Mononuclear cell (primary cell): ENCODE data around the gene HMBS. TPM values are rescaled to one million over a fixed set of nuclear protein-coding genes. Genes with fewer than 3 reads are reported as not detected.
"Not testable (repeated sequence)": the region's sequence is repeated elsewhere in the genome, so short reads cannot be mapped to it uniquely, and the experiment has no call there.

ENCODE experiments used
- H3K27me3 ChIP-seq: 2 replicates; pipeline ENCODE4 v1.6.0; 2011; ENCODE audit warnings: low read length, control low read depth; ENCODE audit not compliant: insufficient read depth
- H3K4me1 ChIP-seq: 2 replicates; pipeline ENCODE4 v1.5.1; 2011; ENCODE audit warnings: mild to moderate bottlenecking, low read length, control low read depth; ENCODE audit not compliant: insufficient read depth
- H3K4me3 ChIP-seq: 2 replicates; pipeline ENCODE4 v1.5.1; 2011; ENCODE audit warnings: mild to moderate bottlenecking, low read length, moderate library complexity
- H3K9me3 ChIP-seq: 2 replicates; pipeline ENCODE4 v1.5.1; 2011; ENCODE audit warnings: low read depth, mild to moderate bottlenecking, control low read depth, low read length
- total RNA-seq: library from RNA; depleted of rRNA; stranded (reverse); fragments of >200 nt; gene quantifications from one replicate; pipeline ENCODE4 v1.2.3, GENCODE V29; 2012

HMBS gene
- total RNA-seq: 2.7 TPM

GRCh38 chr11:119084663-119085436 lies at the start of gene HMBS:
TSS of gene HMBS (plus strand) at chr11:119084881. CDS start at chr11:119085034, 153 bp downstream.
- Histone ChIP-seq H3K4me1 (peaks cover 30% of the 10 kb centered on the region), H3K27me3 (no peaks in the 10 kb centered on the region), H3K4me3 (peak within 1 kb of the TSS; percentile 80), H3K9me3 (no peaks in the 10 kb centered on the region)

GRCh38 chr11:119038884-119039283 lies 45.8 kb upstream of the HMBS start:
- no peak overlapping the region for H3K4me3 ChIP-seq
- no peaks in the 10 kb centered on the region for H3K4me1 ChIP-seq
- no peaks in the 10 kb centered on the region for H3K27me3 ChIP-seq
- H3K9me3 ChIP-seq: no peaks in the 10 kb centered on the region

GRCh38 chr11:119039471-119039870 lies 45.2 kb upstream of the HMBS start:
- not testable (repeated sequence) for H3K4me3 ChIP-seq, H3K9me3 ChIP-seq, H3K4me1 ChIP-seq, H3K27me3 ChIP-seq

DNA sequence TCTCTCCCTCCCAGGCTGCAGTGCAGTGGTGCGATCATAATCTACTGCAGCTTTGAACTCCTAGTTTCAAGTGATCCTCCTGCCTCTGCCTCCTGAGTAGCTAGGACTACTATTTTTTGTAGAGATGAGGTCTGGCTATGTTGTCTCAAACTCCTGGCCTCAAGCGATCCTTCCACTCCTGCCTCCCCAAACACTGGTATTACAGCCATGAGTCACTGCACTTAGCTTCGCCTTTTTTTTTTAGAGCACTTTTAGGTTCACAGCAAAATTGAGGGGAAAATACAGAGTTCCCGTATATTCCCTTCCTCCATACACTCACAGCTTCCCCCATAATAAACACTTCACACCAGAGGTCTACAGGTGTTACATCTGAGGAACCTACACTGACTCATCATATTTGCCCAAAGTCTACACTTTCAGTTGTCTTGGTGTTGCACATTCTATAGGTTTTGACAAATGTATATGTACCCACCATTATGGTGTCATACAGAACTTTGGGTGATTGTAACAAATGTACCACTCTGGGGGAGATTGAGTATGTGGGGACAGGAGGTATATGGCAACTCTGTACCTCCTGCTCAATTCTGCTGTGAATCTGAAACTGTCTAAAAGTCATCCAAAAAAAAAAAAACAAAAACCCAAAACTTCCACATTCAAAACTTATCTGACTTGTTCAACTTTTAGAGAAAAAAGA lies 42.7 kb upstream of the HMBS start:
- Histone ChIP-seq H3K4me1 (no peaks in the 10 kb centered on the region), H3K4me3 (no peak overlapping the region), H3K9me3 (no peaks in the 10 kb centered on the region), H3K27me3 (no peaks in the 10 kb centered on the region)

DNA sequence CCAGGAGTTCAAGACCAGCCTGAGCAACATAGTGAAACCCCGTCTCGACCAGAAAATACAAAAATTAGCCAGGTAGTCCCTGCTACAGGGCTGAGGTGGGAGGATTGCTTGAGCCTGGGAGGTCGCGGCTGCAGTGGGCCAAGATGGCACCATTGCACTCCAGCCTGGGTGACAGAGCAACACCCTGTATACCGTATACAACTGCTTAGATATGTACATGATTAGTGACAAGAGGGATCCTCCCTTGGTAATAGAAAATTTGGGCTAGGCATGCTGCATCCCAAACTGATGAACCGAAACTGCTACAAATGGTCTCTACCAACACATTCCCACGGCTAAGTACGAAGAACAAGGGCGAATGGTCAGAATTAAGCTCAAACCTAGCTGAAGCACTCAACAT lies 41.8 kb upstream of the HMBS start:
- no peaks in the 10 kb centered on the region for H3K4me1 ChIP-seq
- no peaks in the 10 kb centered on the region for H3K27me3 ChIP-seq
- H3K4me3 ChIP-seq: no peak overlapping the region
- H3K9me3 ChIP-seq: no peaks in the 10 kb centered on the region

GRCh38 chr11:119044708-119045107 lies 40.0 kb upstream of the HMBS start:
- no peaks in the 10 kb centered on the region for H3K4me1 ChIP-seq
- no peaks in the 10 kb centered on the region for H3K9me3 ChIP-seq
- no peak overlapping the region for H3K4me3 ChIP-seq
- no peaks in the 10 kb centered on the region for H3K27me3 ChIP-seq

GRCh38 chr11:119046489-119046888 lies 38.2 kb upstream of the HMBS start:
- H3K4me3 ChIP-seq: no peak overlapping the region
- no peaks in the 10 kb centered on the region for H3K27me3 ChIP-seq
- H3K9me3 ChIP-seq: no peaks in the 10 kb centered on the region
- H3K4me1 ChIP-seq: no peaks in the 10 kb centered on the region

DNA sequence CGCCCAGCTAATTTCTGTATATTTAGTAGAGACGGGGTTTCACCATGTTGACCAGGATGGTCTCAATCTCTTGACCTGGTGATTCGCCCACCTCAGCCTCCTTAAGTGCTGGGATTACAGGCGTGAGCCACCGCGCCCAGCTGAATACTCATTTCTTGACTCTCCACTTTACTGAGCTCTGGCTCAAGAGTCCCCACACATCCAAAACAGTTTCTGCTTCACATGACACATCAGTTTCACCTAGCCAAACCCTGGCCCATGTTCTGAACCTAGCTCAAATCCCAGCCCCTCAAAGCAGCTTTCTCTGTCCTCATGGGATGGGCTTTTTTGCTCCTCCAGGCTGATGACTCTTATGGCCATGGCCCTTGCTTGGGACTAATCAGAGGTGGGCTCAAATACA lies 37.5 kb upstream of the HMBS start:
- H3K9me3 ChIP-seq: no peaks in the 10 kb centered on the region
- no peaks in the 10 kb centered on the region for H3K27me3 ChIP-seq
- no peaks in the 10 kb centered on the region for H3K4me1 ChIP-seq
- H3K4me3 ChIP-seq: no peak overlapping the region

DNA sequence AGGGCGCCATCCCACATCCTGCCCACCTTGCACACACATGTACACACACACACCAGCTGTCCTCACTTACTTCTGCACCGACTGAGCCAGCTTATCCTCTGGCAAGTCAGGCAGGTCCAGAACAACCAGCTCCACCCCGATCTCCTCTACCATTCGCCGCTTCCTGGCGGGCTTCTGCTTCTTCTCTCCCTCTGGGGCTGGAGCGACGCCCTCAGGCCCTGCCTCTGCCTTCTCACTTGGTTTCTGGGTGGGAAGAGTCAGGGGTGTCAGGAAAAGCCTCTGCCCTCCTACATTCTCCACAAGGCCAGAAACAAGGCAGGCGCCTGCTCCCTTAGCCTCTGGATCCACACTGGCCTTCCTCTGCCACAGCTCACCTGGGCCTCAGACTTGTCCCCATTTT lies 36.0 kb upstream of the HMBS start:
- Histone ChIP-seq H3K9me3 (no peaks in the 10 kb centered on the region), H3K4me1 (no peaks in the 10 kb centered on the region), H3K27me3 (no peaks in the 10 kb centered on the region), H3K4me3 (no peak overlapping the region)

- Histone ChIP-seq H3K9me3 (no peaks in the 10 kb centered on the region), H3K4me3 (no peak overlapping the region), H3K4me1 (no peaks in the 10 kb centered on the region), H3K27me3 (no peaks in the 10 kb centered on the region)
These were observed 35.6 kb upstream of the HMBS start for GRCh38 chr11:119049081-119049480.

GRCh38 chr11:119051440-119052162 lies 33.1 kb upstream of the HMBS start:
- H3K27me3 ChIP-seq: no peaks in the 10 kb centered on the region
- peaks cover 19% of the 10 kb centered on the region for H3K4me1 ChIP-seq
- H3K9me3 ChIP-seq: no peaks in the 10 kb centered on the region
- no peak overlapping the region for H3K4me3 ChIP-seq

- Histone ChIP-seq H3K9me3 (no peaks in the 10 kb centered on the region), H3K4me1 (peaks cover 19% of the 10 kb centered on the region), H3K27me3 (no peaks in the 10 kb centered on the region), H3K4me3 (no peak overlapping the region)
These were observed 32.4 kb upstream of the HMBS start for GRCh38 chr11:119052163-119052814.

- no peaks in the 10 kb centered on the region for H3K9me3 ChIP-seq
- H3K4me3 ChIP-seq: no peak overlapping the region
- H3K27me3 ChIP-seq: no peaks in the 10 kb centered on the region
- peaks cover 30% of the 10 kb centered on the region for H3K4me1 ChIP-seq
These were observed 30.3 kb upstream of the HMBS start for GRCh38 chr11:119054418-119054817.

DNA sequence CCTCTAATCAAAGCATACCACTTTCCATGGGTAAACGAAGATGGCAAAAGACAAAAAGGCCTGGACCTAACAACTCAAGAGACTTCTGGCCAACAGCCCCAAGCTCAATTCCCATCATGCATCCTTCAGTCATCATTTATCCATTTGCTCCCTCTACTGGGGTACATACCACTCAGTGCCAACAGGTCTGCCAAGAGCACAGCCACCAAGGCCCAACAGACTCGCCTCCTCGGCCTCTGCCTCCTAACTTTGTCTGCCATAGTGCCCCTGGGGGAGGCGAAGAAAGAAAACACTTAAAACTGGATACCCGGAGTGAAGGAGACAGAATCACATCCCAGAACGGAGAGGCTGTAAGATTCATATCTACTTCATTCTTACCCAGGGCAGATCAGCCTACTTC lies 28.8 kb upstream of the HMBS start:
- H3K4me3 ChIP-seq: peak overlapping the region; percentile 73
- H3K27me3 ChIP-seq: no peaks in the 10 kb centered on the region
- peaks cover 30% of the 10 kb centered on the region for H3K4me1 ChIP-seq
- H3K9me3 ChIP-seq: no peaks in the 10 kb centered on the region

DNA sequence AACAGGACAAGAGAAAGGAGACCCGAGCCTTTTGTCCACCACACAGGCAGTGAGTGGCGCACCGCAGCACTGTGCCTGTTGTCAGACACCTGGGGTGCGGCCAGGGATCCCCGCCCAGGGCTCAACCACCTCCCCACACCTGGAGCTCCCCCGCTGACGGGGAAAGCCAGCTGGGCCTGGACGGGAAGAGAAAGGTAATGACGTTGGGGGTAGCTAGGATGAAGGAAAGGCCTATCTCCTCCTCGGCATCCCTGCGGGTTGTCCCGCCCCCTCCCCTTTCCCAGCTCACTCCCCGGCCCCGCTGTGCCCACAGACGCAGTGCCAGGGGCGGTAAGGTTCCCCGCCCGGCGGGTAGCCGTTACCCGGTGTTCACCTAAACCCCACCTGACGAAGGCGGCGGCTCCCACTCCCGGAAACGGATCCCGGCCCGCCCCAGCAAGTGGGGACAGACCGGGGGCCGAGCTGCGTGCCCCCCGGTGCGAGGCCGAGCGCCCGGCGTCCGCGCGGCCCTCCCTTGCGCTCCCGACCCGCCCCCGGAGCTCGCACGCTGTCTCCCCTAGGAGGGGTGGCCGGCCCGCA lies 28.2 kb upstream of the HMBS start:
- H3K4me3 ChIP-seq: peak overlapping the region; percentile 73

More for the DNA sequence above, 28.2 kb upstream of the HMBS start:
- no peaks in the 10 kb centered on the region for H3K9me3 ChIP-seq
- H3K27me3 ChIP-seq: no peaks in the 10 kb centered on the region
- peaks cover 30% of the 10 kb centered on the region for H3K4me1 ChIP-seq
